H1 (cell line): ENCODE results near the gene OR11A1. TPM values are rescaled to one million over a fixed set of nuclear protein-coding genes. Genes with fewer than 3 reads are reported as not detected.

ENCODE experiments used
- CBX8 ChIP-seq: fragments of 300-800, 300-1000 bp; sonication (generic); IDR thresholded peaks from 2 replicates; pipeline ENCODE4 v1.7.1; 2016; ENCODE audit warnings: low read depth, low read length, borderline replicate concordance
- polyA plus RNA-seq, 7 experiments: library from polyadenylated mRNA; depleted of rRNA in 3 of 7; stranded (reverse) in 5 of 7; unstranded in 2 of 7; fragments of >200 nt in 5 of 7; fragments of 200-250 nt in 2 of 7; gene quantifications; 1 replicate in 5 of 7; 2 replicates in 1 of 7; 4 replicates in 1 of 7; pipeline versions ENCODE4 v1.2.1 to v1.2.3, GENCODE V29; 2011 to 2013; ENCODE audit warnings: missing spikeins in 2 of 7, mixed read lengths in 2 of 7
- total RNA-seq: library from RNA; stranded (reverse); fragmentation: NEBNext Ultra II Directional; extraction: Animal tissue kit (Norgen Biotek cat#: 25700); gene quantifications from 2 replicates; pipeline ENCODE4 v1.2.1, GENCODE V29; 2021

Gene OR11A1
- total and polyA plus RNA-seq, 2 of the 8 experiments (the other 6 are each of a cell fraction or from before 2014, with no cell fraction given): not detected

DNA sequence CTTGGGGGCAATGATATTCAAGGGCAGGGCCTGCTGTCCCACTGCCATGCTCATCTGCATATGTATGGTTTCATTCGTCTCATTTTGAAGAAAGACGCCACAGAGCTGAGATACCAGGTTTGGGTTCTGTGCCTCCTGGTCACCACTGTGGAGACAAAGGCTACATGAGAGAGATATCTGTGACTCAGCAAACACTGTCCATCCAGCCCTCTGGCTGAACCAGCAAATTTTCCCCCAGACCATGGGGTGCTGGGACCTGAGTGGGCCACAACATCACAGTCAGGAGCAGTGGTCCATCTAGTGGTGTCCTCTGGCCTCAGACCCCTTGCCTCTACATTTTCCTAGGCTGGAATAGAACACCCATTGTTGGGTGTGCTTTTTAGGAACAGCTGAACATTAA, 30.8 kb upstream of the OR11A1 start, which contains the start of gene MAS1L (continued):
- TF ChIP-seq CBX8: no peak
